ENCODE measurements around the gene CENPS. TPM values are rescaled to one million over a fixed set of nuclear protein-coding genes. Genes with fewer than 3 reads are reported as not detected.
"Not testable (repeated sequence)": the region's sequence is repeated elsewhere in the genome, so short reads cannot be mapped to it uniquely, and the experiment has no call there.

CENPS gene
- total RNA-seq, 6 donors from 2014 or later: 1.4 to 23.0 (median 14.3) TPM

GRCh38 chr1:10419351-10419750, 10.9 kb upstream of the CENPS start:
- peak in 1 of 2 donors; percentile 64 for DNase-seq
- Histone ChIP-seq H3K9me3 (no peaks in the 10 kb centered on the region), H3K36me3 (peaks cover 19 to 71% (median 54%) of the 10 kb centered on the region in 4 donors), H3K27ac (no peak overlapping the region), H3K27me3 (no peaks in the 10 kb centered on the region), H3K4me1 (peaks cover 0 to 6% (median 0%) of the 10 kb centered on the region in 4 donors), H3K4me3 (no peak overlapping the region)
- TF ChIP-seq, protein P1, sequence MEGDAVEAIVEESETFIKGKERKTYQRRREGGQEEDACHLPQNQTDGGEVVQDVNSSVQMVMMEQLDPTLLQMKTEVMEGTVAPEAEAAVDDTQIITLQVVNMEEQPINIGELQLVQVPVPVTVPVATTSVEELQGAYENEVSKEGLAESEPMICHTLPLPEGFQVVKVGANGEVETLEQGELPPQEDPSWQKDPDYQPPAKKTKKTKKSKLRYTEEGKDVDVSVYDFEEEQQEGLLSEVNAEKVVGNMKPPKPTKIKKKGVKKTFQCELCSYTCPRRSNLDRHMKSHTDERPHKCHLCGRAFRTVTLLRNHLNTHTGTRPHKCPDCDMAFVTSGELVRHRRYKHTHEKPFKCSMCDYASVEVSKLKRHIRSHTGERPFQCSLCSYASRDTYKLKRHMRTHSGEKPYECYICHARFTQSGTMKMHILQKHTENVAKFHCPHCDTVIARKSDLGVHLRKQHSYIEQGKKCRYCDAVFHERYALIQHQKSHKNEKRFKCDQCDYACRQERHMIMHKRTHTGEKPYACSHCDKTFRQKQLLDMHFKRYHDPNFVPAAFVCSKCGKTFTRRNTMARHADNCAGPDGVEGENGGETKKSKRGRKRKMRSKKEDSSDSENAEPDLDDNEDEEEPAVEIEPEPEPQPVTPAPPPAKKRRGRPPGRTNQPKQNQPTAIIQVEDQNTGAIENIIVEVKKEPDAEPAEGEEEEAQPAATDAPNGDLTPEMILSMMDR (IDR thresholded peaks at IDR 0.05): no peak
- TF ChIP-seq POLR2A (IDR thresholded peaks at IDR 0.05) (no peak), POLR2AphosphoS5 (IDR thresholded peaks at IDR 0.05) (no peak), EP300 (IDR thresholded peaks at IDR 0.05) (no peak)
- no peak for ATAC-seq (ENCODE audit: low FRiP score in 2 of 2)
- 95% methylated on average over 15 of the region's 15 CpGs for WGBS, 2 donors

DNA sequence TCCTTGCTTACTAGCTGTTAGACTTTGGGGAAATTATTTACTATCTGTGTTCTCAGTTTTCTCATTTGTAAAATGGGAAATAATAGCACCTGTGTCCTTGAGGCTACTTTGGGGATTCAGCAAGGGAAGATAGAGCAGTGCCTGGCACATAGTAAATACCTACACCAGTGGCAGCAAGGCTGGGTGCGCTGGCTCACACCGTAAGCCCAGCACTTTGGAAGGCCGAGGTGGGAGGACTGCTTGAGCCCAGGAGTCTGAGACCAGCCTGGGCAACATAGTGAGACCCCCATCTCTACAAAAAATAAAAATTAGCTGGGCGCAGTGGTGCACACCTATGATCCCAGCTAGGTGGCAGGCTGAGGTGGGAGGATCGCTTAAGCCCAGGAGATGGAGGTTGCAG, 8.6 kb upstream of the CENPS start:
- Histone ChIP-seq H3K9me3 (no peaks in the 10 kb centered on the region), H3K27me3 (no peaks in the 10 kb centered on the region), H3K36me3 (peaks cover 19 to 50% (median 43%) of the 10 kb centered on the region in 4 donors), H3K4me1 (no peaks in the 10 kb centered on the region), H3K4me3 (no peak overlapping the region), H3K27ac (no peak overlapping the region)
- ATAC-seq (ENCODE audit: low FRiP score in 2 of 2) (no peak), DNase-seq (no peak)
- TF ChIP-seq POLR2A (IDR thresholded peaks at IDR 0.05) (no peak), POLR2AphosphoS5 (IDR thresholded peaks at IDR 0.05) (no peak), EP300 (IDR thresholded peaks at IDR 0.05) (no peak)
- TF ChIP-seq, protein P1 (IDR thresholded peaks at IDR 0.05): no peak
- 96 to 98% methylated on average over 4 to 5 of the region's 5 CpGs for WGBS, 2 donors

GRCh38 chr1:10424034-10424433, 6.2 kb upstream of the CENPS start:
- TF ChIP-seq EP300 (IDR thresholded peaks at IDR 0.05): no peak
- no peak for TF ChIP-seq POLR2AphosphoS5 (IDR thresholded peaks at IDR 0.05)
- TF ChIP-seq, protein P1 (IDR thresholded peaks at IDR 0.05): no peak
- no peak for TF ChIP-seq POLR2A (IDR thresholded peaks at IDR 0.05)
- peak in 1 of 2 donors; percentile 75 for ATAC-seq (ENCODE audit: low FRiP score in 2 of 2)
- Histone ChIP-seq H3K27ac (no peak overlapping the region), H3K9me3 (no peaks in the 10 kb centered on the region), H3K4me3 (no peak overlapping the region), H3K4me1 (peaks cover 0 to 6% (median 4%) of the 10 kb centered on the region in 4 donors), H3K27me3 (no peaks in the 10 kb centered on the region), H3K36me3 (peaks cover 14 to 26% (median 21%) of the 10 kb centered on the region in 4 donors)
- 71 to 72% methylated on average over 6 to 9 of the region's 9 CpGs for WGBS, 2 donors
- peak in 1 of 2 donors; percentile 37 for DNase-seq

- WGBS, 2 donors: 90 to 95% methylated on average over 7 to 8 of the region's 8 CpGs
Measured at GRCh38 chr1:10424651-10425050, 5.6 kb upstream of the CENPS start.

GRCh38 chr1:10425826-10426534, 4.3 kb upstream of the CENPS start:
- peak in 1 of 2 donors; percentile 71 for DNase-seq
- H3K9me3 ChIP-seq; H3K36me3 ChIP-seq; H3K27me3 ChIP-seq; H3K27ac ChIP-seq; ATAC-seq (ENCODE audit: low FRiP score in 2 of 2); H3K4me3 ChIP-seq: not testable (repeated sequence)
- WGBS, 2 donors: 72 to 86% methylated on average over 10 to 17 of the region's 21 CpGs
- peaks cover 7 to 16% (median 12%) of the 10 kb centered on the region in 4 donors for H3K4me1 ChIP-seq

More at GRCh38 chr1:10424651-10425050, 5.6 kb upstream of the CENPS start:
- DNase-seq (no peak), ATAC-seq (ENCODE audit: low FRiP score in 2 of 2) (no peak)
- Histone ChIP-seq H3K27me3 (no peaks in the 10 kb centered on the region), H3K9me3 (no peaks in the 10 kb centered on the region), H3K4me1 (peaks cover 2 to 7% (median 6%) of the 10 kb centered on the region in 4 donors), H3K27ac (no peak overlapping the region), H3K36me3 (peaks cover 10 to 20% (median 14%) of the 10 kb centered on the region in 4 donors), H3K4me3 (no peak overlapping the region)
- TF ChIP-seq POLR2AphosphoS5 (IDR thresholded peaks at IDR 0.05): no peak
- TF ChIP-seq, protein P1 (IDR thresholded peaks at IDR 0.05): no peak
- TF ChIP-seq EP300 (IDR thresholded peaks at IDR 0.05): no peak
- no peak for TF ChIP-seq POLR2A (IDR thresholded peaks at IDR 0.05)

DNA sequence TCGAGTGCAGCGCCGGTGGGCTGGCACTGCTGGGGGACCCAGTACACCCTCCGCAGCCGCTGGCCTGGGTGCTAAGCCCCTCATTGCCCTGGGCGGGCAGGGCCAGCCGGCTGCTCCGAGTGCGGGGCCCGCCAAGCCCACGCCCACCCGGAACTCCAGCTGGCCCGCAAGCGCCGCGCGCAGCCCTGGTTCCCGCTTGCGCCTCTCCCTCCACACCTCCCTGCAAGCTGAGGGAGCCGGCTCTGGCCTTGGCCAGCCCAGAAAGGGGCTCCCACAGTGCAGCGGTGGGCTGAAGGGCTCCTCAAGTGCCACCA, 3.7 kb upstream of the CENPS start:
- H3K27ac ChIP-seq; H3K4me3 ChIP-seq; ATAC-seq (ENCODE audit: low FRiP score in 2 of 2); H3K36me3 ChIP-seq; H3K27me3 ChIP-seq; H3K9me3 ChIP-seq: not testable (repeated sequence)
- DNase-seq: peak in 1 of 2 donors; percentile 63
- H3K4me1 ChIP-seq: peaks cover 12 to 21% (median 18%) of the 10 kb centered on the region in 4 donors
- WGBS, 2 donors: 96% methylated on average over 16 of the region's 21 CpGs; no CpG with 5 or more reads in 1 of the 2 donors

All from upper lobe of left lung (tissue), 6 donors.